Measurements from ENCODE around the gene OPCML.

GRCh38 chr11:132595246-132595645 is 937.1 kb downstream of the OPCML start:
- TF ChIP-seq, protein P1, sequence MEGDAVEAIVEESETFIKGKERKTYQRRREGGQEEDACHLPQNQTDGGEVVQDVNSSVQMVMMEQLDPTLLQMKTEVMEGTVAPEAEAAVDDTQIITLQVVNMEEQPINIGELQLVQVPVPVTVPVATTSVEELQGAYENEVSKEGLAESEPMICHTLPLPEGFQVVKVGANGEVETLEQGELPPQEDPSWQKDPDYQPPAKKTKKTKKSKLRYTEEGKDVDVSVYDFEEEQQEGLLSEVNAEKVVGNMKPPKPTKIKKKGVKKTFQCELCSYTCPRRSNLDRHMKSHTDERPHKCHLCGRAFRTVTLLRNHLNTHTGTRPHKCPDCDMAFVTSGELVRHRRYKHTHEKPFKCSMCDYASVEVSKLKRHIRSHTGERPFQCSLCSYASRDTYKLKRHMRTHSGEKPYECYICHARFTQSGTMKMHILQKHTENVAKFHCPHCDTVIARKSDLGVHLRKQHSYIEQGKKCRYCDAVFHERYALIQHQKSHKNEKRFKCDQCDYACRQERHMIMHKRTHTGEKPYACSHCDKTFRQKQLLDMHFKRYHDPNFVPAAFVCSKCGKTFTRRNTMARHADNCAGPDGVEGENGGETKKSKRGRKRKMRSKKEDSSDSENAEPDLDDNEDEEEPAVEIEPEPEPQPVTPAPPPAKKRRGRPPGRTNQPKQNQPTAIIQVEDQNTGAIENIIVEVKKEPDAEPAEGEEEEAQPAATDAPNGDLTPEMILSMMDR (IDR thresholded peaks at IDR 0.05; ENCODE audit: insufficient read depth, low read length, poor library complexity, severe bottlenecking): no peak
- TF ChIP-seq EZH2phosphoT487 (conservative IDR thresholded peaks at IDR 0.05; ENCODE audit: low read length): no peak
